Activated CD4-positive, alpha-beta T cell treated with anti-CD3 and anti-CD28 coated beads for 36 hours (primary cell): ENCODE data around the gene ZFPM1. TPM values are rescaled to one million over a fixed set of nuclear protein-coding genes. Genes with fewer than 3 reads are reported as not detected.

Experiments used
- ATAC-seq: fragments of 200-7000 bp; cut with Tn5 transposase; one replicate; pipeline ENCODE4 v1.10.0; 2021; ENCODE audit warnings: mild to moderate bottlenecking, moderate library complexity
- CTCF ChIA-PET: fragments of 350-600 bp; sonication (Branson Sonifier 250); formaldehyde crosslinking; loops from one replicate; lab custom pipeline; 2021; ENCODE audit warnings: antibody characterized with exemption; lab: Charles Lee
- POLR2A ChIA-PET: fragments of 350-600 bp; sonication (Branson Sonifier 250); formaldehyde crosslinking; loops from one replicate; lab custom pipeline; 2021; ENCODE audit warnings: antibody characterized with exemption, inconsistent platforms; lab: Charles Lee
- DNase-seq: peaks from one replicate; pipeline ENCODE4 v3.0.0-alpha.2; 2020
- H3K27ac Mint-ChIP-seq: one replicate; pipeline ENCODE4 v1.8.0; 2021; ENCODE audit warnings: mixed read lengths
- H3K27me3 Mint-ChIP-seq: one replicate; pipeline ENCODE4 v1.8.0; 2021; ENCODE audit warnings: mixed read lengths
- H3K36me3 Mint-ChIP-seq: one replicate; pipeline ENCODE4 v1.8.0; 2021; ENCODE audit warnings: low read depth, mixed read lengths
- H3K4me1 Mint-ChIP-seq: one replicate; pipeline ENCODE4 v1.8.0; 2021; ENCODE audit warnings: mixed read lengths
- H3K4me3 Mint-ChIP-seq: one replicate; pipeline ENCODE4 v1.8.0; 2021; ENCODE audit warnings: mild to moderate bottlenecking, moderate library complexity, mixed read lengths
- H3K9me3 Mint-ChIP-seq: one replicate; pipeline ENCODE4 v1.8.0; 2021; ENCODE audit warnings: low read depth, mixed read lengths
- intact Hi-C, 2 experiments: fragments of 100-400 bp; cut with DNase I in 1 of 2; cut with micrococcal nuclease in 1 of 2; formaldehyde crosslinking; loops; one replicate each; pipeline versions ENCODE4 v1.14.2 to v1.15.1; 2022 to 2024; cut with DNase I, micrococcal nuclease
- total RNA-seq, 2 experiments: library from RNA; stranded (reverse); gene quantifications; one replicate each; pipeline ENCODE4 v1.2.3, GENCODE V29; 2021

ZFPM1 gene
- total RNA-seq, 2 experiments from 2014 or later: 9.9 to 12.6 TPM

GRCh38 chr16:88531931-88532433 lies 78.9 kb downstream of the ZFPM1 start:
- DNase-seq (no peak), ATAC-seq (no peak)
- Mint-ChIP-seq H3K27me3 (no peaks in the 10 kb centered on the region), H3K36me3 (peaks cover 5% of the 10 kb centered on the region), H3K4me1 (peaks cover 7% of the 10 kb centered on the region), H3K27ac (no peak overlapping the region), H3K9me3 (no peaks in the 10 kb centered on the region), H3K4me3 (no peak overlapping the region)
- ChIA-PET POLR2A (no interaction called here), CTCF (no interaction called here)
- intact Hi-C loops: no loop called here

GRCh38 chr16:88532434-88533241 lies 79.6 kb downstream of the ZFPM1 start:
- no peaks in the 10 kb centered on the region for H3K9me3 Mint-ChIP-seq
- peaks cover 7% of the 10 kb centered on the region for H3K4me1 Mint-ChIP-seq
- peaks cover 5% of the 10 kb centered on the region for H3K36me3 Mint-ChIP-seq
- H3K4me3 Mint-ChIP-seq: no peak overlapping the region
- ATAC-seq: no peak
- no peak for DNase-seq
- intact Hi-C loops: no loop called here
- ChIA-PET POLR2A (no interaction called here), CTCF (no interaction called here)
- H3K27me3 Mint-ChIP-seq: no peaks in the 10 kb centered on the region
- H3K27ac Mint-ChIP-seq: no peak overlapping the region

GRCh38 chr16:88533381-88533917 lies 80.4 kb downstream of the ZFPM1 start:
- Mint-ChIP-seq H3K4me3 (no peak overlapping the region), H3K36me3 (peaks cover 5% of the 10 kb centered on the region), H3K9me3 (no peaks in the 10 kb centered on the region), H3K27me3 (no peaks in the 10 kb centered on the region), H3K27ac (no peak overlapping the region), H3K4me1 (peaks cover 7% of the 10 kb centered on the region)
- ATAC-seq (no peak), DNase-seq (no peak)
- intact Hi-C loops: no loop called here
- POLR2A ChIA-PET: no interaction called here
- CTCF ChIA-PET: no interaction called here

- H3K27ac Mint-ChIP-seq: no peak overlapping the region
- H3K27me3 Mint-ChIP-seq: peaks cover 4% of the 10 kb centered on the region
- H3K36me3 Mint-ChIP-seq: peaks cover 5% of the 10 kb centered on the region
- peak; percentile 78 for ATAC-seq
- H3K4me1 Mint-ChIP-seq: peaks cover 7% of the 10 kb centered on the region
- peak; percentile 89 for DNase-seq
- intact Hi-C loops: loop anchor here in 1 of 2 experiments (1.0 kb wide), 5 partner anchors 36 to 583 kb away; partner anchors contain the start of genes BANP, CYBA, TRAPPC2L and ZC3H18
- POLR2A ChIA-PET: no interaction called here
- CTCF ChIA-PET: no interaction called here
- H3K4me3 Mint-ChIP-seq: peak overlapping the region; percentile 36
- H3K9me3 Mint-ChIP-seq: no peaks in the 10 kb centered on the region
Observed at GRCh38 chr16:88533932-88534637, 81.0 kb downstream of the ZFPM1 start.

GRCh38 chr16:88534638-88535190 lies 81.6 kb downstream of the ZFPM1 start:
- Mint-ChIP-seq H3K27me3 (peaks cover 6% of the 10 kb centered on the region), H3K4me3 (peak overlapping the region; percentile 74), H3K4me1 (peaks cover 7% of the 10 kb centered on the region), H3K27ac (peak overlapping the region; percentile 83), H3K9me3 (no peaks in the 10 kb centered on the region), H3K36me3 (peaks cover 5% of the 10 kb centered on the region)
- ChIA-PET POLR2A (no interaction called here), CTCF (no interaction called here)
- peak; percentile 37 for ATAC-seq
- intact Hi-C loops: loop anchor here in 1 of 2 experiments (1.0 kb wide), 5 partner anchors 36 to 583 kb away; partner anchors contain the start of genes BANP, CYBA, TRAPPC2L and ZC3H18
- peak; percentile 62 for DNase-seq

GRCh38 chr16:88535191-88535856 lies 82.2 kb downstream of the ZFPM1 start:
- CTCF ChIA-PET: interaction anchor here (1.6 kb wide), 1 partner anchor 28 kb away, joined by 5 read pairs; no protein-coding TSS in a partner anchor
- peak; percentile 10 for ATAC-seq
- POLR2A ChIA-PET: interaction anchor here (0.9 kb wide), 1 partner anchor 83 kb away, joined by 3 read pairs; the partner anchor contains the start of gene ZFPM1
- intact Hi-C loops: no loop called here
- peak; percentile 30 for DNase-seq
- Mint-ChIP-seq H3K4me1 (peaks cover 7% of the 10 kb centered on the region), H3K9me3 (no peaks in the 10 kb centered on the region), H3K27me3 (peaks cover 6% of the 10 kb centered on the region), H3K27ac (no peak overlapping the region), H3K4me3 (peak overlapping the region; percentile 74), H3K36me3 (peaks cover 5% of the 10 kb centered on the region)

- CTCF ChIA-PET: interaction anchor here (0.9 to 1.6 kb wide), 2 partner anchors 27 to 85 kb away, joined by 4 to 5 read pairs; no protein-coding TSS in a partner anchor
- Mint-ChIP-seq H3K9me3 (no peaks in the 10 kb centered on the region), H3K27me3 (peaks cover 6% of the 10 kb centered on the region), H3K4me3 (peak overlapping the region; percentile 74), H3K36me3 (peaks cover 5% of the 10 kb centered on the region), H3K4me1 (peaks cover 7% of the 10 kb centered on the region), H3K27ac (peak overlapping the region; percentile 65)
- POLR2A ChIA-PET: interaction anchor here (0.9 kb wide), 1 partner anchor 83 kb away, joined by 3 read pairs; the partner anchor contains the start of gene ZFPM1
- DNase-seq: no peak
- ATAC-seq: no peak
- intact Hi-C loops: no loop called here
Observed at GRCh38 chr16:88535857-88536222, 82.8 kb downstream of the ZFPM1 start.

- Mint-ChIP-seq H3K27me3 (peaks cover 6% of the 10 kb centered on the region), H3K9me3 (no peaks in the 10 kb centered on the region), H3K27ac (no peak overlapping the region), H3K36me3 (peaks cover 5% of the 10 kb centered on the region), H3K4me3 (peak overlapping the region; percentile 74), H3K4me1 (peaks cover 7% of the 10 kb centered on the region)
- POLR2A ChIA-PET: interaction anchor here (0.9 kb wide), 1 partner anchor 84 kb away, joined by 3 read pairs; the partner anchor contains the start of gene ZFPM1
- CTCF ChIA-PET: interaction anchor here (0.9 to 1.6 kb wide), 2 partner anchors 27 to 84 kb away, joined by 4 to 5 read pairs; no protein-coding TSS in a partner anchor
- DNase-seq: no peak
- no peak for ATAC-seq
- intact Hi-C loops: no loop called here
Observed at GRCh38 chr16:88536510-88536909, 83.4 kb downstream of the ZFPM1 start.

- ATAC-seq: no peak
- intact Hi-C loops: no loop called here
- Mint-ChIP-seq H3K4me1 (peaks cover 7% of the 10 kb centered on the region), H3K4me3 (no peak overlapping the region), H3K27me3 (peaks cover 6% of the 10 kb centered on the region), H3K36me3 (peaks cover 5% of the 10 kb centered on the region), H3K27ac (no peak overlapping the region), H3K9me3 (no peaks in the 10 kb centered on the region)
- POLR2A ChIA-PET: no interaction called here
- no peak for DNase-seq
- CTCF ChIA-PET: interaction anchor here (0.9 to 1.6 kb wide), 2 partner anchors 26 to 84 kb away, joined by 4 to 5 read pairs; no protein-coding TSS in a partner anchor
Observed at GRCh38 chr16:88536971-88537751, 84.1 kb downstream of the ZFPM1 start.

- POLR2A ChIA-PET: no interaction called here
- ATAC-seq: no peak
Observed at GRCh38 chr16:88537859-88538258, 84.8 kb downstream of the ZFPM1 start.

More at GRCh38 chr16:88537859-88538258, 84.8 kb downstream of the ZFPM1 start:
- Mint-ChIP-seq H3K27me3 (peaks cover 6% of the 10 kb centered on the region), H3K4me1 (peaks cover 7% of the 10 kb centered on the region), H3K36me3 (peaks cover 5% of the 10 kb centered on the region), H3K9me3 (no peaks in the 10 kb centered on the region), H3K4me3 (no peak overlapping the region), H3K27ac (no peak overlapping the region)
- CTCF ChIA-PET: no interaction called here
- intact Hi-C loops: no loop called here
- DNase-seq: no peak
